ENCODE measurements around the gene SLC35F5. TPM values are rescaled to one million over a fixed set of nuclear protein-coding genes. Genes with fewer than 3 reads are reported as not detected.
A peak's percentile ranks its signal among the peaks of the same experiment; 100 is the strongest.

SLC35F5 gene
- total RNA-seq, 2 donors from 2014 or later = 37.1 to 39.0 TPM

DNA sequence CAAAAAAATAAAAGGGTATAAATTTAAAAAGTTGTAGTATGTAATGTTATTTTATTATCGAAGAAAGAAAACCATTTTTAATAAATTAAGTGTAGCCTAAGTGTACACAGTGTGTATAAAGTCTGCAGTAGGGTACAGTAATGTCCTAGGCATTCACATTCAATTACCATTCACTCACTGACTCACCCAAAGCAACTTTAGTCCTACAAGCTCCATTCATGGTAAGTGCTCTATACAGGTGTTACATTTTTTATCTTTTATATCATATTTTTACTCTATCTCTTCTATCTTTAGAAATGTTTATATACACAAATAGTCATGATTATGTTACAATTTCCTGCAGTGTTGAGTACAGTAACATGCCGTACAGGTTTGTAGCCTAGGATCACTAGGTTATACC is 69.9 kb downstream of the SLC35F5 start:
- Mint-ChIP-seq H3K36me3 (ENCODE audit: low read depth) (no peaks in the 10 kb centered on the region), H3K27ac (no peak overlapping the region), H3K4me3 (no peak overlapping the region), H3K27me3 (ENCODE audit: insufficient read depth) (peaks cover 20% of the 10 kb centered on the region), H3K4me1 (no peaks in the 10 kb centered on the region), H3K9me3 (peaks cover 13% of the 10 kb centered on the region)
- WGBS, 2 experiments (ENCODE audit: insufficient coverage in 1 of 2, insufficient read length in 1 of 2) = 88 to 91% methylated on average over 1 to 2 of the region's 2 CpGs
- TF ChIP-seq, protein P1, sequence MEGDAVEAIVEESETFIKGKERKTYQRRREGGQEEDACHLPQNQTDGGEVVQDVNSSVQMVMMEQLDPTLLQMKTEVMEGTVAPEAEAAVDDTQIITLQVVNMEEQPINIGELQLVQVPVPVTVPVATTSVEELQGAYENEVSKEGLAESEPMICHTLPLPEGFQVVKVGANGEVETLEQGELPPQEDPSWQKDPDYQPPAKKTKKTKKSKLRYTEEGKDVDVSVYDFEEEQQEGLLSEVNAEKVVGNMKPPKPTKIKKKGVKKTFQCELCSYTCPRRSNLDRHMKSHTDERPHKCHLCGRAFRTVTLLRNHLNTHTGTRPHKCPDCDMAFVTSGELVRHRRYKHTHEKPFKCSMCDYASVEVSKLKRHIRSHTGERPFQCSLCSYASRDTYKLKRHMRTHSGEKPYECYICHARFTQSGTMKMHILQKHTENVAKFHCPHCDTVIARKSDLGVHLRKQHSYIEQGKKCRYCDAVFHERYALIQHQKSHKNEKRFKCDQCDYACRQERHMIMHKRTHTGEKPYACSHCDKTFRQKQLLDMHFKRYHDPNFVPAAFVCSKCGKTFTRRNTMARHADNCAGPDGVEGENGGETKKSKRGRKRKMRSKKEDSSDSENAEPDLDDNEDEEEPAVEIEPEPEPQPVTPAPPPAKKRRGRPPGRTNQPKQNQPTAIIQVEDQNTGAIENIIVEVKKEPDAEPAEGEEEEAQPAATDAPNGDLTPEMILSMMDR (conservative IDR thresholded peaks at IDR 0.05) = no peak
- no peak for DNase-seq
- no peaks in the 10 kb centered on the region for H3K4me1 ChIP-seq (ENCODE audit: control insufficient read depth, insufficient read depth, low read length)
- no peaks in the 10 kb centered on the region for H3K27me3 ChIP-seq (ENCODE audit: control insufficient read depth, insufficient read depth, low read length, poor library complexity, severe bottlenecking)
- H3K9ac ChIP-seq (ENCODE audit: extremely low read depth, low read length, poor library complexity, severe bottlenecking) = no peak overlapping the region
- no peak overlapping the region for H3K27ac ChIP-seq (ENCODE audit: low read depth, low read length)
- H3K4me3 ChIP-seq (ENCODE audit: low read length) = no peak overlapping the region
- H3K9me3 ChIP-seq (ENCODE audit: control insufficient read depth, low read length) = peaks cover 5% of the 10 kb centered on the region
- no peaks in the 10 kb centered on the region for H3K36me3 ChIP-seq (ENCODE audit: control insufficient read depth, insufficient read depth, low read length)

DNA sequence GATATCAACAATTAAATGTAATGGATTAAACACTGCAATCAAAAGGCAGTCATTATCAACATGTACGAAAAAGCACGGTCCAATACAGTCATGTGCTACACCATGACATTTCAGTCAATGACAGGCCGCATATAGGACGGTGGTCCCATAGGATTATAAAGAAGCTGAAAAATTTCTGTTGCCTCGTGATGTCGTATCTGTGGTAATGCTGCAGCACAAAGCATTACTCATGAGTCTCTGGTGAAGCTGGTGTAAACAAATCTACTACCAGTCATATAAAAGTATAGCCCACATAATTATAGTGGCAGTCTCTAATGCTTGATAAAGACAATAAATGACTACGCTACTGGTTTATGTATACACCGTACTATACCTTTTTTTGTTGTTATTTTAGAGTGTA is 71.0 kb downstream of the SLC35F5 start:
- Histone ChIP-seq H3K27ac (ENCODE audit: low read depth, low read length) (no peak overlapping the region), H3K27me3 (ENCODE audit: control insufficient read depth, insufficient read depth, low read length, poor library complexity, severe bottlenecking) (no peaks in the 10 kb centered on the region), H3K4me3 (ENCODE audit: low read length) (no peak overlapping the region), H3K4me1 (ENCODE audit: control insufficient read depth, insufficient read depth, low read length) (no peaks in the 10 kb centered on the region), H3K9ac (ENCODE audit: extremely low read depth, low read length, poor library complexity, severe bottlenecking) (no peak overlapping the region), H3K36me3 (ENCODE audit: control insufficient read depth, insufficient read depth, low read length) (no peaks in the 10 kb centered on the region), H3K9me3 (ENCODE audit: control insufficient read depth, low read length) (peaks cover 7% of the 10 kb centered on the region)
- TF ChIP-seq, protein P1 (conservative IDR thresholded peaks at IDR 0.05) = no peak
- Mint-ChIP-seq H3K4me1 (no peaks in the 10 kb centered on the region), H3K9me3 (peaks cover 13% of the 10 kb centered on the region), H3K27ac (no peak overlapping the region), H3K4me3 (no peak overlapping the region), H3K36me3 (ENCODE audit: low read depth) (no peaks in the 10 kb centered on the region), H3K27me3 (ENCODE audit: insufficient read depth) (peaks cover 24% of the 10 kb centered on the region)
- DNase-seq = no peak
- 95 to 97% methylated on average over 6 to 8 of the region's 8 CpGs for WGBS, 2 experiments (ENCODE audit: insufficient coverage in 1 of 2, insufficient read length in 1 of 2)

DNA sequence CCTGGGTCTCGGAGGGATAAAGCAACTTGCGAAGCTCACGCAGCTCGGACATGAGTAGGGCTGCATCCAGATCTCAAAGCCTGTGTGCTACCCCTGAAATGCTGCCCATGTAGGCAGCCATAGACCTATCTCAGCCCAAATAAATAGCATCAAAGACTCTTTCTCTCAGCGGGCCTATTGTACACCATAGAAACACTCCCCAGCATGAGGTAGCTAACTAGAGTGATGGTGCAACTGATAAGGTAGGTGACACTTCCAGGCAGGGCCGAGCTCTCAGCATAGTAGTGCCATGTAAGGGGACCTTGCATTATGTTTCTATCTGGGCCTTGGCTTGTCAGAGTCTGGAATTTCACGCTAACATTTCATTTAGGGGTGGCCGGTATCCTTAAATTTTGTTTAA is 77.0 kb downstream of the SLC35F5 start:
- 76 to 81% methylated on average over 5 to 8 of the region's 8 CpGs for WGBS, 2 experiments (ENCODE audit: insufficient coverage in 1 of 2, insufficient read length in 1 of 2)
- H3K9me3 ChIP-seq (ENCODE audit: control insufficient read depth, low read length) = peaks cover 7% of the 10 kb centered on the region
- TF ChIP-seq, protein P1 (conservative IDR thresholded peaks at IDR 0.05) = no peak
- DNase-seq = peak; percentile 49
- H3K9me3 Mint-ChIP-seq = peaks cover 13% of the 10 kb centered on the region
- H3K4me3 ChIP-seq (ENCODE audit: low read length) = no peak overlapping the region
- no peak overlapping the region for H3K27ac ChIP-seq (ENCODE audit: low read depth, low read length)
- H3K4me1 ChIP-seq (ENCODE audit: control insufficient read depth, insufficient read depth, low read length) = no peaks in the 10 kb centered on the region
- no peaks in the 10 kb centered on the region for H3K36me3 ChIP-seq (ENCODE audit: control insufficient read depth, insufficient read depth, low read length)
- peaks cover 32% of the 10 kb centered on the region for H3K27me3 Mint-ChIP-seq (ENCODE audit: insufficient read depth)
- H3K4me3 Mint-ChIP-seq = no peak overlapping the region
- H3K9ac ChIP-seq (ENCODE audit: extremely low read depth, low read length, poor library complexity, severe bottlenecking) = no peak overlapping the region
- H3K27ac Mint-ChIP-seq = no peak overlapping the region
- peaks cover 23% of the 10 kb centered on the region for H3K4me1 Mint-ChIP-seq
- no peaks in the 10 kb centered on the region for H3K27me3 ChIP-seq (ENCODE audit: control insufficient read depth, insufficient read depth, low read length, poor library complexity, severe bottlenecking)
- H3K36me3 Mint-ChIP-seq (ENCODE audit: low read depth) = no peaks in the 10 kb centered on the region
